IMR-90 (cell line): ENCODE measurements around the gene UBE2D4. TPM values are rescaled to one million over a fixed set of nuclear protein-coding genes. Genes with fewer than 3 reads are reported as not detected.
"Not testable (repeated sequence)": the region's sequence is repeated elsewhere in the genome, so short reads cannot be mapped to it uniquely, and the experiment has no call there.

Experiments used
- ATAC-seq: fragments of 200-7000 bp; cut with Tn5 transposase; 2 replicates; pipeline ENCODE4 v1.9.1; 2020; ENCODE audit warnings: low read depth, mild to moderate bottlenecking, moderate library complexity
- BruUV-seq: library from RNA; stranded (reverse); fragments of 400-500 nt; replicated peaks from 2 replicates; lab custom pipeline; 2021; lab: Mats Ljungman, UMichigan
- CTCF ChIA-PET: fragments of 300-600 bp; formaldehyde crosslinking; extraction: SDS; loops from one replicate; lab custom pipeline; 2021; ENCODE audit warnings: antibody characterized with exemption; lab: Yijun Ruan, JAX
- POLR2A ChIA-PET: fragments of 300-600 bp; sonication (Branson Sonifier 250); formaldehyde crosslinking; loops from one replicate; lab custom pipeline; 2022; ENCODE audit warnings: antibody characterized with exemption; ENCODE audit not compliant: unreplicated experiment; lab: Charles Lee
- DNase-seq: peaks from one replicate; pipeline ENCODE4 v3.0.0; 2013
- H2AFZ ChIP-seq: replicated peaks from 2 replicates; pipeline ENCODE3; 2013; ENCODE audit warnings: low read length, mild to moderate bottlenecking; ENCODE audit not compliant: poor library complexity
- H2AK5ac ChIP-seq: 2 replicates; pipeline ENCODE4 v1.6.1; 2013; ENCODE audit warnings: low read depth, low read length, inconsistent platforms
- H2AK9ac ChIP-seq: replicated peaks from 2 replicates; pipeline ENCODE3; 2013; ENCODE audit warnings: mild to moderate bottlenecking, low read depth, low read length, moderate library complexity; ENCODE audit not compliant: poor library complexity
- H2BK120ac ChIP-seq: 2 replicates; pipeline ENCODE4 v1.6.1; 2013; ENCODE audit warnings: low read depth, low read length, inconsistent platforms
- H2BK15ac ChIP-seq: 3 replicates; pipeline ENCODE4 v1.6.1; 2013; ENCODE audit warnings: low read depth, low read length, inconsistent platforms
- H2BK20ac ChIP-seq: 2 replicates; pipeline ENCODE4 v1.6.1; 2013; ENCODE audit warnings: low read depth, mild to moderate bottlenecking, inconsistent platforms, low read length, moderate library complexity
- H2BK5ac ChIP-seq: 2 replicates; pipeline ENCODE4 v1.6.1; 2013; ENCODE audit warnings: mild to moderate bottlenecking, low read depth, low read length, inconsistent platforms; ENCODE audit not compliant: poor library complexity, severe bottlenecking
- H3K14ac ChIP-seq: replicated peaks from 2 replicates; pipeline ENCODE4 v1.6.1; 2013; ENCODE audit warnings: low read depth, low read length, inconsistent platforms
- H3K18ac ChIP-seq: 2 replicates; pipeline ENCODE4 v1.6.1; 2013; ENCODE audit warnings: low read depth, low read length, control low read depth
- H3K23ac ChIP-seq: 2 replicates; pipeline ENCODE4 v1.6.1; 2013; ENCODE audit warnings: low read depth, low read length, inconsistent platforms
- H3K27ac ChIP-seq: 2 replicates; pipeline ENCODE4 v1.5.1; 2013; ENCODE audit warnings: mild to moderate bottlenecking, control low read depth, low read length; ENCODE audit not compliant: insufficient read depth
- H3K27me3 ChIP-seq: 2 replicates; pipeline ENCODE4 v1.6.1; 2013; ENCODE audit warnings: low read length; ENCODE audit not compliant: control insufficient read depth, insufficient read depth
- H3K36me3 ChIP-seq: 2 replicates; pipeline ENCODE4 v1.6.1; 2013; ENCODE audit warnings: low read length, mixed read lengths; ENCODE audit not compliant: control insufficient read depth, insufficient read depth
- H3K4ac ChIP-seq: 2 replicates; pipeline ENCODE4 v1.6.1; 2013; ENCODE audit warnings: low read depth, low read length, inconsistent platforms
- H3K4me1 ChIP-seq: 2 replicates; pipeline ENCODE4 v1.6.1; 2013; ENCODE audit warnings: low read length, mixed read lengths; ENCODE audit not compliant: control insufficient read depth, insufficient read depth
- H3K4me2 ChIP-seq: 2 replicates; pipeline ENCODE4 v1.6.1; 2013; ENCODE audit warnings: low read depth, mild to moderate bottlenecking, control low read depth, low read length, moderate library complexity
- H3K4me3 ChIP-seq: 2 replicates; pipeline ENCODE4 v1.5.1; 2013; ENCODE audit warnings: low read depth, mild to moderate bottlenecking, control low read depth, low read length, moderate library complexity; ENCODE audit not compliant: insufficient read depth
- H3K56ac ChIP-seq: 2 replicates; pipeline ENCODE4 v1.6.1; 2013; ENCODE audit warnings: low read length, inconsistent platforms; ENCODE audit not compliant: insufficient read depth; ENCODE audit errors: extremely low read depth
- H3K79me1 ChIP-seq, 2 experiments: 2 replicates each; pipeline ENCODE4 v1.6.1; 2013; ENCODE audit warnings: low read length in 2 of 2, inconsistent platforms in 1 of 2, low read depth in 1 of 2
- H3K9ac ChIP-seq: 2 replicates; pipeline ENCODE4 v1.6.1; 2013; ENCODE audit warnings: low read depth, low read length, control low read depth
- H3K9me1 ChIP-seq: 2 replicates; pipeline ENCODE4 v1.6.1; 2013; ENCODE audit warnings: low read length, inconsistent platforms; ENCODE audit not compliant: insufficient read depth
- H3K9me3 ChIP-seq: 2 replicates; pipeline ENCODE4 v1.6.1; 2013; ENCODE audit warnings: low read length; ENCODE audit not compliant: control insufficient read depth, insufficient read depth
- H4K20me1 ChIP-seq: 2 replicates; pipeline ENCODE4 v1.6.1; 2013; ENCODE audit warnings: low read length, inconsistent platforms; ENCODE audit not compliant: insufficient read depth
- H4K5ac ChIP-seq: 2 replicates; pipeline ENCODE4 v1.6.1; 2013; ENCODE audit warnings: mild to moderate bottlenecking, low read depth, low read length, control low read depth
- H4K8ac ChIP-seq, 2 experiments: 2 replicates each; pipeline ENCODE4 v1.6.1; 2013; ENCODE audit warnings: low read depth in 2 of 2, low read length in 2 of 2, control low read depth in 1 of 2, inconsistent platforms in 1 of 2
- H4K91ac ChIP-seq: 2 replicates; pipeline ENCODE4 v1.6.1; 2013; ENCODE audit warnings: low read depth, low read length, inconsistent platforms; ENCODE audit not compliant: insufficient read depth
- WGBS, 2 experiments: methylation state at CpG; one replicate each; pipeline versions ENCODE4 v1.1.5 to v1.1.7; 2013; ENCODE audit warnings: missing lambda C conversion rate in 2 of 2; ENCODE audit not compliant: insufficient read length in 1 of 2; ENCODE audit errors: extremely low coverage in 2 of 2; 5-methylcytosine and 5-hydroxymethylcytosine counted together
- dilution Hi-C: fragments of 300-500 bp; cut with HindIII; formaldehyde crosslinking; loops from one replicate; pipeline ENCODE4 v1.14.3; 2018; ENCODE audit warnings: low sequenced_read_pairs; ENCODE audit not compliant: unreplicated experiment
- in situ Hi-C: fragments of 300-500 bp; cut with MboI; formaldehyde crosslinking; loops from 3 replicates; pipeline ENCODE4 v1.14.3; 2019; ENCODE audit warnings: low sequenced_read_pairs, inconsistent platforms, mixed read lengths
- intact Hi-C: fragments of 100-400 bp; cut with micrococcal nuclease; formaldehyde crosslinking; loops from 2 replicates; pipeline ENCODE4 v1.10.0; 2022
- polyA plus RNA-seq, 3 experiments: library from polyadenylated mRNA; depleted of rRNA; stranded (reverse); fragments of >200 nt; gene quantifications; 2 replicates each; pipeline ENCODE4 v1.2.3, GENCODE V29; 2012; ENCODE audit warnings: low replicate concordance in 1 of 3
- total RNA-seq: library from RNA; depleted of rRNA; stranded (reverse); fragments of >200 nt; gene quantifications from 2 replicates; pipeline ENCODE4 v1.2.3, GENCODE V29; 2012

Gene UBE2D4
- total and polyA plus RNA-seq, 2 of the 4 experiments (the other 2 are of a cell fraction), result 9.7 to 10.5 TPM

DNA sequence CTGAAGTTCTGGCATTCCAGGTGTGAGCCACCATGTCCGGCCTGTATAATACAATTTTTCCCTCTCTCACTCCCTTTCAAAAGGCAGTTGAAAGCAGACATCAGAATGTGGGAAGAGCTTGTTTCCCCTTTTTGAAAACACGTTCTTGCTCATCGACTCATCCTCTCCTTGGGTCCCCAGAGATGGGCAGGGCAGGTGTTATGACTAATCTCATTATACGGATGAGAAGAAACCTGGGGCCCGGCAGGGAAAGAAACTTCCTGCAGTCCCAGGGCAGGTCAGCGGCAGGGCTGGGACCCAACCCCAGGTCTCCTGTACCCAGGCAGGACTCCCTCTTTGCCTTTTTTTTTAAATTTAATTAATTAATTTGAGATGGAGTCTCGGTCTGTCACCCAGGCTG, 66.7 kb downstream of the UBE2D4 start:
- H3K14ac ChIP-seq, H3K27me3 ChIP-seq, H2BK20ac ChIP-seq, POLR2A ChIA-PET, H3K4ac ChIP-seq, H2BK15ac ChIP-seq, in situ Hi-C loops, H4K8ac ChIP-seq, H3K4me3 ChIP-seq, H3K27ac ChIP-seq, H3K4me2 ChIP-seq, H4K5ac ChIP-seq, H3K9me1 ChIP-seq, H3K9me3 ChIP-seq, H2AFZ ChIP-seq, BruUV-seq, CTCF ChIA-PET, H2AK5ac ChIP-seq, H3K36me3 ChIP-seq, H3K4me1 ChIP-seq, H2BK120ac ChIP-seq, H3K79me1 ChIP-seq, H3K9ac ChIP-seq, H2BK5ac ChIP-seq, H3K23ac ChIP-seq, intact Hi-C loops, H3K18ac ChIP-seq, H3K56ac ChIP-seq, H2AK9ac ChIP-seq, dilution Hi-C loops, H4K20me1 ChIP-seq, H4K91ac ChIP-seq: not testable (repeated sequence)
- peak; percentile 74 for ATAC-seq
- DNase-seq, result peak; percentile 55
- no CpG with 5 or more reads among the region's 7 CpGs for WGBS, 2 experiments

DNA sequence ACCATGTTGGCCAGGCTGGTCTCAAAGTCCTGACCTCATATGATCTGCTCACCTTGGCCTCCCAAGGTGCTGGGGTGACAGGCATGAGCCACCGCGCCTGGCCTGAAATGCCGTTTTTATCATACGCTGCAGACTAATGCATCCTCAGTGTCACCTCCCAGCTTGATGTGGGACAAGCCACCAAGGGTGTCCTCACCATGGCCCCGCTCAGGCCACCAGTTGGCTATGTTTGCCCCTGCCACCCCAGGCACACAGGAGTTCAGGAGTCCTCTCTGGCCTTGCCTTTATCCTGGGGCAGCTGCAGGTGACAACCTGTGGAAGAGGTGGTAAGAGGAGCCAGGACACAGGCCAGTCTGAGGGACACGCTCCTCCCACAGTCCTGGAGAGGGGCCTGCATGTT, 68.4 kb downstream of the UBE2D4 start:
- H3K4me2 ChIP-seq, H3K4me3 ChIP-seq, H3K4ac ChIP-seq, H4K8ac ChIP-seq, H3K4me1 ChIP-seq, H2AK5ac ChIP-seq, H3K27ac ChIP-seq, H3K23ac ChIP-seq, H4K5ac ChIP-seq, H3K36me3 ChIP-seq, H3K56ac ChIP-seq, CTCF ChIA-PET, H3K79me1 ChIP-seq, H2AFZ ChIP-seq, H2BK15ac ChIP-seq, H3K27me3 ChIP-seq, ATAC-seq, intact Hi-C loops, dilution Hi-C loops, POLR2A ChIA-PET, in situ Hi-C loops, H3K9ac ChIP-seq, H3K9me3 ChIP-seq, H4K91ac ChIP-seq, H3K18ac ChIP-seq, BruUV-seq, H2AK9ac ChIP-seq, H3K14ac ChIP-seq, H2BK120ac ChIP-seq, H4K20me1 ChIP-seq, H2BK20ac ChIP-seq, DNase-seq, H3K9me1 ChIP-seq, H2BK5ac ChIP-seq: not testable (repeated sequence)
- 100% methylated on average over 1 of the region's 6 CpGs; no CpG with 5 or more reads in 1 of the 2 experiments for WGBS, 2 experiments
